ENCODE measurements around the gene BCL3. TPM values are rescaled to one million over a fixed set of nuclear protein-coding genes. Genes with fewer than 3 reads are reported as not detected.

The BCL3 gene
- total RNA-seq, 4 donors from 2014 or later, result 7.2 to 15.7 (median 8.5) TPM

- ATAC-seq (no peak), DNase-seq (no peak)
- no peak for TF ChIP-seq POLR2A (IDR thresholded peaks at IDR 0.05)
- TF ChIP-seq CTCF (IDR thresholded peaks at IDR 0.05 in 4 of 5, conservative IDR thresholded peaks at IDR 0.05 in 1 of 5), result no peak
- Histone ChIP-seq H3K4me1 (peaks cover 34 to 36% of the 10 kb centered on the region in 2 donors), H3K36me3 (peaks cover 0 to 25% of the 10 kb centered on the region in 2 donors), H3K27ac (peak overlapping the region; percentile 86 to 96 (median 92)), H3K4me3 (no peak overlapping the region), H3K9me3 (no peaks in the 10 kb centered on the region), H3K27me3 (no peaks in the 10 kb centered on the region)
- intact Hi-C loops (cut with DNase I; ENCODE audit: low total_unique reads), result no loop called here
- in situ Hi-C loops (cut with MboI; ENCODE audit: low sequenced_read_pairs in 4 of 4), result no loop called here
Measured at GRCh38 chr19:44759083-44759804, 10.7 kb downstream of the BCL3 start.

- no peak for ATAC-seq
- DNase-seq, result no peak
- intact Hi-C loops (cut with DNase I; ENCODE audit: low total_unique reads), result no loop called here
- Histone ChIP-seq H3K27me3 (no peaks in the 10 kb centered on the region), H3K4me1 (peaks cover 7 to 9% of the 10 kb centered on the region in 2 donors), H3K27ac (no peak overlapping the region), H3K4me3 (no peak overlapping the region), H3K36me3 (peaks cover 0 to 25% of the 10 kb centered on the region in 2 donors), H3K9me3 (no peaks in the 10 kb centered on the region)
- TF ChIP-seq POLR2A (IDR thresholded peaks at IDR 0.05), result no peak
- no peak for TF ChIP-seq CTCF (IDR thresholded peaks at IDR 0.05 in 4 of 5, conservative IDR thresholded peaks at IDR 0.05 in 1 of 5)
- in situ Hi-C loops (cut with MboI; ENCODE audit: low sequenced_read_pairs in 4 of 4), result no loop called here
Measured at GRCh38 chr19:44762038-44762437, 13.5 kb downstream of the BCL3 start.

DNA sequence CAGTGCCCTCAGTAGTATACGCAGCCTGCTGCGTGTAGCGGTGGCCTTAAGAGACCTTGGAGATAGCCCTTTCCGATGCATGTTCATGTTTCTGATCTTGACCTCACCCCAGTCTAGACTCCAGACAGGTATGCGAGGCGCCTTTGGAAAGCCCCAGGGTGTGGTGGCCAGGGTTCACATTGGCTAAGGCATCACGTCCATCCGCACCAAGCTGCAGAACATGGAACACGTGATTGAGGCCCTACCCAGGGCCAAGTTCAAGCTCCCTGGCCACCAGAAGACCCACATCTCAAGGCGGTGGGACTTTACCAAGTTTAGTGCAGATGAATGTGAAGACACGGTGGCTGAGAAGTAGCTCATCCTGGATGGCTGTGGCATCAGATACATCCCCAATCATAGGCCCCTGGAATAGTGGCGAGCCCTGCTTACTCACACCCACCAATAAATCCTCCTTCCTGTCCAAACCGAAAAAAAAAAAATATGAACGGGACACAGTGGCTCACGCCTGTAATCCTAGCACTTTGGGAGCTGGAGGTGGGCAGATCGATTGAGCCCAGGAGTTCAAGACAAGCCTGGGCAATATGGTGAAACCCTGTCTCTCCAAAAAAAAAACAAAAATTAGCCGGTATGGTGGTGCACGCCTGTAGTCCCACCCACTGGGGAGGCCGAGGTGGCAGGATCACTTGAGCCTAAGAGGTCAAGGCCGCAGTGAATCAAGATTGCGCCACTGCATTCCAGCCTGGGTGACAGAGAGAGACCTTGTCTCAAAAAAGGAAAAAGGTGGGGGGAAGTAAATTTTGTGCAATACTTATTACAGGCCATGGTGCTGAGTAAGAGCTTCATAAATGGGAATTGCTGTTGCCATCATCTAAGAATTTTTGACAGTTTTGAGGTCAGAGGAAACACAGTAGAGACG, 16.8 kb downstream of the BCL3 start:
- intact Hi-C loops (cut with DNase I; ENCODE audit: low total_unique reads), result no loop called here
- no peak for ATAC-seq

GRCh38 chr19:44765949-44766335, 17.4 kb downstream of the BCL3 start:
- Histone ChIP-seq H3K9me3 (no peaks in the 10 kb centered on the region), H3K36me3 (no peaks in the 10 kb centered on the region), H3K4me1 (peaks cover 0 to 3% of the 10 kb centered on the region in 2 donors), H3K4me3 (no peak overlapping the region), H3K27me3 (no peaks in the 10 kb centered on the region), H3K27ac (no peak overlapping the region)
- intact Hi-C loops (cut with DNase I; ENCODE audit: low total_unique reads), result no loop called here
- DNase-seq (no peak), ATAC-seq (no peak)
- no peak for TF ChIP-seq CTCF (IDR thresholded peaks at IDR 0.05 in 4 of 5, conservative IDR thresholded peaks at IDR 0.05 in 1 of 5)
- in situ Hi-C loops (cut with MboI; ENCODE audit: low sequenced_read_pairs in 4 of 4), result no loop called here

More for the DNA sequence above, 16.8 kb downstream of the BCL3 start:
- no peak for TF ChIP-seq POLR2A (IDR thresholded peaks at IDR 0.05)
- no peak for TF ChIP-seq CTCF (IDR thresholded peaks at IDR 0.05 in 4 of 5, conservative IDR thresholded peaks at IDR 0.05 in 1 of 5)
- no peak overlapping the region for H3K27ac ChIP-seq
- no peak overlapping the region for H3K4me3 ChIP-seq
- peaks cover 0 to 5% of the 10 kb centered on the region in 2 donors for H3K36me3 ChIP-seq
- in situ Hi-C loops (cut with MboI; ENCODE audit: low sequenced_read_pairs in 4 of 4), result no loop called here
- no peaks in the 10 kb centered on the region for H3K9me3 ChIP-seq
- no peaks in the 10 kb centered on the region for H3K4me1 ChIP-seq
- no peak for DNase-seq
- no peaks in the 10 kb centered on the region for H3K27me3 ChIP-seq
